ENCODE measurements around the gene AADACL4. TPM values are rescaled to one million over a fixed set of nuclear protein-coding genes. Genes with fewer than 3 reads are reported as not detected.

AADACL4 gene
- polyA plus RNA-seq, 1 donor from 2014 or later, result not detected

DNA sequence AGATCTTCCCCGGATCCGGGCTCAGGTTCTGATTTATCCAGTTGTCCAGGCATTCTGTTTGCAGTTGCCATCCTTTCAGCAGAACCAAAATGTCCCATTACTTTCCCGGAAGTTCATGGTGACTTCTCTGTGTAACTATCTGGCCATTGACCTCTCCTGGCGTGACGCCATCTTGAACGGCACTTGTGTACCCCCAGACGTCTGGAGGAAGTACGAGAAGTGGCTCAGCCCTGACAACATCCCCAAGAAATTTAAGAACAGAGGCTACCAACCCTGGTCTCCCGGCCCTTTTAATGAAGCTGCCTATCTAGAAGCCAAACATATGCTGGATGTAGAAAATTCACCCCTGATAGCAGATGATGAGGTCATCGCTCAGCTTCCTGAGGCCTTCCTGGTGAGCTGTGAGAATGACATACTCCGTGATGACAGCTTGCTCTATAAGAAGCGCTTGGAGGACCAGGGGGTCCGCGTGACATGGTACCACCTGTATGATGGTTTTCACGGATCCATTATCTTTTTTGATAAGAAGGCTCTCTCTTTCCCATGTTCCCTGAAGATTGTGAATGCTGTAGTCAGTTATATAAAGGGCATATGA, 22.4 kb downstream of the AADACL4 start:
- Histone ChIP-seq H3K9me2 (ENCODE audit: insufficient read depth, low read length) (no peaks in the 10 kb centered on the region), H3K27ac (ENCODE audit: low read length) (no peak overlapping the region), H3F3A (ENCODE audit: insufficient read depth, low read length, poor library complexity, severe bottlenecking) (no peaks in the 10 kb centered on the region), H4K20me1 (ENCODE audit: insufficient read depth) (no peaks in the 10 kb centered on the region), H3K9ac (ENCODE audit: low read length) (no peak overlapping the region), H3K4me2 (ENCODE audit: low read length) (no peak overlapping the region), H2AFZ (ENCODE audit: low read depth, low read length) (no peak overlapping the region), H3K36me3 (ENCODE audit: insufficient read depth, low read length) (no peaks in the 10 kb centered on the region), H3K27me3 (ENCODE audit: insufficient read depth, low read depth, low read length) (no peaks in the 10 kb centered on the region), H3K4me3 (ENCODE audit: low read length) (no peak overlapping the region), H3K9me3 (ENCODE audit: low read length) (no peaks in the 10 kb centered on the region), H3K79me2 (replicated peaks; ENCODE audit: insufficient read depth, low read length) (no peaks in the 10 kb centered on the region)
- TF ChIP-seq EP300 (conservative IDR thresholded peaks at IDR 0.05; ENCODE audit: poor library complexity, severe bottlenecking) (no peak), TAF1 (IDR thresholded peaks at IDR 0.05; ENCODE audit: low read depth) (no peak), EZH2 (IDR thresholded peaks at IDR 0.05; ENCODE audit: borderline replicate concordance, insufficient read depth, low read length, poor library complexity, severe bottlenecking) (no peak), MXI1 (conservative IDR thresholded peaks at IDR 0.05; ENCODE audit: poor library complexity, severe bottlenecking) (no peak), RAD21 (conservative IDR thresholded peaks at IDR 0.05) (no peak), POLR2AphosphoS5 (IDR thresholded peaks at IDR 0.05) (no peak), SMC3 (conservative IDR thresholded peaks at IDR 0.05; ENCODE audit: poor library complexity) (no peak)
- TF ChIP-seq, protein P1, sequence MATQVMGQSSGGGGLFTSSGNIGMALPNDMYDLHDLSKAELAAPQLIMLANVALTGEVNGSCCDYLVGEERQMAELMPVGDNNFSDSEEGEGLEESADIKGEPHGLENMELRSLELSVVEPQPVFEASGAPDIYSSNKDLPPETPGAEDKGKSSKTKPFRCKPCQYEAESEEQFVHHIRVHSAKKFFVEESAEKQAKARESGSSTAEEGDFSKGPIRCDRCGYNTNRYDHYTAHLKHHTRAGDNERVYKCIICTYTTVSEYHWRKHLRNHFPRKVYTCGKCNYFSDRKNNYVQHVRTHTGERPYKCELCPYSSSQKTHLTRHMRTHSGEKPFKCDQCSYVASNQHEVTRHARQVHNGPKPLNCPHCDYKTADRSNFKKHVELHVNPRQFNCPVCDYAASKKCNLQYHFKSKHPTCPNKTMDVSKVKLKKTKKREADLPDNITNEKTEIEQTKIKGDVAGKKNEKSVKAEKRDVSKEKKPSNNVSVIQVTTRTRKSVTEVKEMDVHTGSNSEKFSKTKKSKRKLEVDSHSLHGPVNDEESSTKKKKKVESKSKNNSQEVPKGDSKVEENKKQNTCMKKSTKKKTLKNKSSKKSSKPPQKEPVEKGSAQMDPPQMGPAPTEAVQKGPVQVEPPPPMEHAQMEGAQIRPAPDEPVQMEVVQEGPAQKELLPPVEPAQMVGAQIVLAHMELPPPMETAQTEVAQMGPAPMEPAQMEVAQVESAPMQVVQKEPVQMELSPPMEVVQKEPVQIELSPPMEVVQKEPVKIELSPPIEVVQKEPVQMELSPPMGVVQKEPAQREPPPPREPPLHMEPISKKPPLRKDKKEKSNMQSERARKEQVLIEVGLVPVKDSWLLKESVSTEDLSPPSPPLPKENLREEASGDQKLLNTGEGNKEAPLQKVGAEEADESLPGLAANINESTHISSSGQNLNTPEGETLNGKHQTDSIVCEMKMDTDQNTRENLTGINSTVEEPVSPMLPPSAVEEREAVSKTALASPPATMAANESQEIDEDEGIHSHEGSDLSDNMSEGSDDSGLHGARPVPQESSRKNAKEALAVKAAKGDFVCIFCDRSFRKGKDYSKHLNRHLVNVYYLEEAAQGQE (IDR thresholded peaks at IDR 0.05; ENCODE audit: borderline replicate concordance), result no peak
- TF ChIP-seq, protein P2, sequence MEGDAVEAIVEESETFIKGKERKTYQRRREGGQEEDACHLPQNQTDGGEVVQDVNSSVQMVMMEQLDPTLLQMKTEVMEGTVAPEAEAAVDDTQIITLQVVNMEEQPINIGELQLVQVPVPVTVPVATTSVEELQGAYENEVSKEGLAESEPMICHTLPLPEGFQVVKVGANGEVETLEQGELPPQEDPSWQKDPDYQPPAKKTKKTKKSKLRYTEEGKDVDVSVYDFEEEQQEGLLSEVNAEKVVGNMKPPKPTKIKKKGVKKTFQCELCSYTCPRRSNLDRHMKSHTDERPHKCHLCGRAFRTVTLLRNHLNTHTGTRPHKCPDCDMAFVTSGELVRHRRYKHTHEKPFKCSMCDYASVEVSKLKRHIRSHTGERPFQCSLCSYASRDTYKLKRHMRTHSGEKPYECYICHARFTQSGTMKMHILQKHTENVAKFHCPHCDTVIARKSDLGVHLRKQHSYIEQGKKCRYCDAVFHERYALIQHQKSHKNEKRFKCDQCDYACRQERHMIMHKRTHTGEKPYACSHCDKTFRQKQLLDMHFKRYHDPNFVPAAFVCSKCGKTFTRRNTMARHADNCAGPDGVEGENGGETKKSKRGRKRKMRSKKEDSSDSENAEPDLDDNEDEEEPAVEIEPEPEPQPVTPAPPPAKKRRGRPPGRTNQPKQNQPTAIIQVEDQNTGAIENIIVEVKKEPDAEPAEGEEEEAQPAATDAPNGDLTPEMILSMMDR (IDR thresholded peaks at IDR 0.05; ENCODE audit: poor library complexity, severe bottlenecking), result no peak

DNA sequence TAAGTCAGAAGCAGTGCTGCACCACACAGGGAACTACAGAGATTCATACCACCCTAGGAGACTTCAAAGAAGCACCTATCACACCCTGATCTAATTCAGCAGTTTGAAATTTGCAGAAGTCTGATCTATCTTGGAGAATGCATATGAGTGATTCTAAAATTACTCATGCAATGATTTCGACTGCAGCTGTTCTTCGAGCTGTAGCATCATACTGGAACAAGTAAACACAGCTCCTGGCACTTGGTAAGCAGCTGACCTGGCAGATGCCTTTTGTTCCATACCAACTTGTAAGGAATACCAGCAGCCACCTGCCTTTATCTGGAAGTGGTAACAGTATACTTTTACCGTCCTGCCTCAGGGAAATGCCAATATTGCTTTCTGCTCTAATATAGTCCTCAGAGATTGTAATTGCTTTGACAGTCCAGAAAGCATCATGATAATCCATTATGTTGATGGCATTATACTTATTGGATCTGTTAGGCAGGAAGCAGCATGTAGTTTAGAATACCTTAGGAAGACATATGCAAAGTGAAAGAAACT, 25.7 kb downstream of the AADACL4 start:
- TF ChIP-seq POLR2AphosphoS5 (IDR thresholded peaks at IDR 0.05), result no peak
- TF ChIP-seq SMC3 (conservative IDR thresholded peaks at IDR 0.05; ENCODE audit: poor library complexity), result no peak
- TF ChIP-seq RAD21 (conservative IDR thresholded peaks at IDR 0.05), result no peak
- TF ChIP-seq EP300 (conservative IDR thresholded peaks at IDR 0.05; ENCODE audit: poor library complexity, severe bottlenecking), result no peak
- H3K27me3 ChIP-seq (ENCODE audit: insufficient read depth, low read depth, low read length), result no peaks in the 10 kb centered on the region
- no peaks in the 10 kb centered on the region for H3K9me3 ChIP-seq (ENCODE audit: low read length)
- H3K27ac ChIP-seq (ENCODE audit: low read length), result no peak overlapping the region
- H4K20me1 ChIP-seq (ENCODE audit: insufficient read depth), result no peaks in the 10 kb centered on the region
- H3K9ac ChIP-seq (ENCODE audit: low read length), result no peak overlapping the region
- H3K4me3 ChIP-seq (ENCODE audit: low read length), result no peak overlapping the region
- no peak overlapping the region for H3K4me2 ChIP-seq (ENCODE audit: low read length)
- H3K9me2 ChIP-seq (ENCODE audit: insufficient read depth, low read length), result no peaks in the 10 kb centered on the region
- H3F3A ChIP-seq (ENCODE audit: insufficient read depth, low read length, poor library complexity, severe bottlenecking), result no peaks in the 10 kb centered on the region
- H2AFZ ChIP-seq (ENCODE audit: low read depth, low read length), result no peak overlapping the region
- H3K79me2 ChIP-seq (replicated peaks; ENCODE audit: insufficient read depth, low read length), result no peaks in the 10 kb centered on the region
- no peaks in the 10 kb centered on the region for H3K36me3 ChIP-seq (ENCODE audit: insufficient read depth, low read length)
